ENCODE measurements around the gene AP1G2.

DNA sequence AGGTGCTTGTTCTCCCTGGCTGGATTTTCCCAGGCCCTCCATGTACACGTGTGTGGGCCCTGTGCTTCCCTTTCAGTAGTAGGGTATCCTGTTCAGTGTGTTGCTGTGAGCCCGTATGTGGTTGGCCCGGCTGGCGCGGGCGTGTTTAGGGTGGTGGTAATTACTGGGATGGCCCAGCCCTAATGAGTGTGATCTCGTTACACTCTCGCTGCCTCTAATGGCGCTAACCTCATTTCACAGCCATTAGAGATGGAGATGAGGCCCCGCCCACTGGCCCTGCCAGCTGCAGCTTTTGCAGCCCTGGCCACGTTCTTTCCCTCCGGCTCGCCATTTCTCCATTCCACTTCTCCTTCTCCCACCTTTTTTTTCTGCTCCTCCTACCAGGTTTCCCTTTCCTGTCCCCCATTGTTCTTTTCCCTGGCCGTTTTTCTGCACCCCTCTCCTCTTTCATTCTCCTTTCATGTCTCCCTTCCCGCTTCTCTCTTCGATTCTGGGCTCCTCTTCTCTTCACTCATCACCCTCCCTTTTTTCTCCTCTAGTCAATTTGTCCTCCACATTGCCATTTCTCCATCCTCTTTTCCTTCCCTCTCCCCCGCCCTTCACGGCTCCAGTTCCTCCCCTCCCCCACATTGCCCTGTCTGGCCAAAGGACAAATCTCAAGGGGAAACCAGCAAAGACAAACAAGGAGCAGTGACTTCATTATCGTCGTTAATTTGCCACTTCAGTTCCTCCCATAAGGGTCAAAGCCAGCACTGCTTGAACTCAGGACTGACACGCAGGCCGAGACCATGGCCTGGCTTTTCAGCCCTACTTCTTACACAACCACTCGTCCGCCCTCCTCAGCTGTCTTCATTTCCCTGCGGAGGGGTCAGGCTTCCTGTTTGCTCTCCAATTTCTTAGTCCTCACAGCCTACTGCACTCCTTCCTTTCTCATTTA, 22.8 kb downstream of the AP1G2 start:
- no peak for TF ChIP-seq POLR2AphosphoS5 (IDR thresholded peaks at IDR 0.05; ENCODE audit: low read depth, low read length)
- no peak for TF ChIP-seq TAF1 (IDR thresholded peaks at IDR 0.05; ENCODE audit: low read depth, low read length)
- TF ChIP-seq POLR2A (IDR thresholded peaks at IDR 0.05; ENCODE audit: low read depth, low read length), result no peak
- no peak for TF ChIP-seq SPI1 (IDR thresholded peaks at IDR 0.05; ENCODE audit: low read depth, low read length)
- no peak for TF ChIP-seq POU2F2 (IDR thresholded peaks at IDR 0.05; ENCODE audit: low read depth, low read length)
- no peak for TF ChIP-seq PAX5 (IDR thresholded peaks at IDR 0.05; ENCODE audit: insufficient read depth, low read length, severe bottlenecking)

All from GM12891 (cell line).